H9 (cell line): ENCODE results near the gene NSUN2. TPM values are rescaled to one million over a fixed set of nuclear protein-coding genes. Genes with fewer than 3 reads are reported as not detected.

Experiments
- DNase-seq: peaks from one replicate; pipeline ENCODE4 v3.0.0-alpha.2; 2017
- H2AFZ ChIP-seq: one replicate; pipeline ENCODE4 v1.6.1; 2013; ENCODE audit warnings: mild to moderate bottlenecking, low read length, control low read depth, moderate library complexity
- H2AK5ac ChIP-seq: 2 replicates; pipeline ENCODE4 v1.6.1; 2013; ENCODE audit warnings: low read length, control low read depth, mixed read lengths; ENCODE audit not compliant: insufficient read length
- H2BK120ac ChIP-seq: one replicate; pipeline ENCODE4 v1.6.1; 2013; ENCODE audit warnings: low read depth, mild to moderate bottlenecking, low read length, control low read depth, inconsistent platforms; ENCODE audit not compliant: poor library complexity, severe bottlenecking
- H2BK12ac ChIP-seq: 2 replicates; pipeline ENCODE4 v1.6.1; 2013; ENCODE audit warnings: low read length, control low read depth, mixed read lengths, low read depth; ENCODE audit not compliant: insufficient read length
- H2BK15ac ChIP-seq: 2 replicates; pipeline ENCODE4 v1.6.1; 2013; ENCODE audit warnings: low read depth, low read length, control low read depth
- H2BK20ac ChIP-seq: one replicate; pipeline ENCODE4 v1.6.1; 2013; ENCODE audit warnings: low read depth, mild to moderate bottlenecking, low read length, control low read depth, inconsistent platforms; ENCODE audit not compliant: poor library complexity, severe bottlenecking
- H2BK5ac ChIP-seq: 2 replicates; pipeline ENCODE4 v1.6.1; 2013; ENCODE audit warnings: low read length, control low read depth, mixed read lengths; ENCODE audit not compliant: insufficient read length
- H3K14ac ChIP-seq: 2 replicates; pipeline ENCODE4 v1.6.1; 2013; ENCODE audit warnings: low read length, control low read depth; ENCODE audit not compliant: insufficient read depth
- H3K18ac ChIP-seq: 2 replicates; pipeline ENCODE4 v1.6.1; 2013; ENCODE audit warnings: low read depth, mild to moderate bottlenecking, mixed read lengths, low read length, control low read depth; ENCODE audit not compliant: insufficient read length
- H3K23ac ChIP-seq: 2 replicates; pipeline ENCODE4 v1.6.1; 2013; ENCODE audit warnings: low read length, control low read depth, mixed read lengths, low read depth; ENCODE audit not compliant: insufficient read length
- H3K23me2 ChIP-seq: 2 replicates; pipeline ENCODE4 v1.6.1; 2013; ENCODE audit warnings: low read depth, mild to moderate bottlenecking, mixed read lengths, low read length, control low read depth; ENCODE audit not compliant: insufficient read length, poor library complexity, severe bottlenecking
- H3K27ac ChIP-seq: 2 replicates; pipeline ENCODE4 v1.5.1; 2013; ENCODE audit warnings: low read length, control low read depth, mixed read lengths, low read depth; ENCODE audit not compliant: insufficient read length
- H3K27me3 ChIP-seq: 2 replicates; pipeline ENCODE4 v1.6.1; 2013; ENCODE audit warnings: low read length, control low read depth, inconsistent platforms; ENCODE audit not compliant: insufficient read depth
- H3K4ac ChIP-seq: 2 replicates; pipeline ENCODE4 v1.6.1; 2013; ENCODE audit warnings: low read depth, mild to moderate bottlenecking, control low read depth, inconsistent platforms, low read length, moderate library complexity
- H3K4me1 ChIP-seq: 2 replicates; pipeline ENCODE4 v1.6.1; 2013; ENCODE audit warnings: low read length, control low read depth, inconsistent platforms; ENCODE audit not compliant: insufficient read depth
- H3K4me2 ChIP-seq: 2 replicates; pipeline ENCODE4 v1.6.1; 2013; ENCODE audit warnings: low read length, control low read depth, mixed read lengths; ENCODE audit not compliant: insufficient read length, insufficient read depth
- H3K56ac ChIP-seq: 2 replicates; pipeline ENCODE4 v1.6.1; 2013; ENCODE audit warnings: low read depth, mild to moderate bottlenecking, mixed read lengths, low read length, control low read depth; ENCODE audit not compliant: insufficient read length
- H3K79me1 ChIP-seq: 2 replicates; pipeline ENCODE4 v1.6.1; 2013; ENCODE audit warnings: low read depth, mild to moderate bottlenecking, moderate library complexity, low read length, control low read depth, inconsistent platforms; ENCODE audit not compliant: insufficient read depth, poor library complexity, severe bottlenecking
- H3K79me2 ChIP-seq: 2 replicates; pipeline ENCODE4 v1.6.1; 2013; ENCODE audit warnings: low read length, control low read depth, inconsistent platforms; ENCODE audit not compliant: insufficient read depth
- H3K9ac ChIP-seq: 2 replicates; pipeline ENCODE4 v1.6.1; 2013; ENCODE audit warnings: low read length, control low read depth, mixed read lengths; ENCODE audit not compliant: insufficient read length; ENCODE audit errors: extremely low read depth
- H3K9me3 ChIP-seq: one replicate; pipeline ENCODE4 v1.6.1; 2013; ENCODE audit warnings: low read depth, low read length, inconsistent platforms; ENCODE audit not compliant: control insufficient read depth
- H3T11ph ChIP-seq: one replicate; pipeline ENCODE4 v1.6.1; 2013; ENCODE audit warnings: mild to moderate bottlenecking, low read length, control low read depth, inconsistent platforms
- H4K20me1 ChIP-seq: one replicate; pipeline ENCODE4 v1.6.1; 2013; ENCODE audit not compliant: control insufficient read depth, insufficient read length, insufficient read depth
- H4K5ac ChIP-seq: 2 replicates; pipeline ENCODE4 v1.6.1; 2013; ENCODE audit warnings: low read depth, mild to moderate bottlenecking, mixed read lengths, low read length, control low read depth; ENCODE audit not compliant: insufficient read length
- H4K8ac ChIP-seq: replicated peaks from 2 replicates; pipeline ENCODE4 v1.6.1; 2013; ENCODE audit warnings: low read length, control low read depth, mixed read lengths, low read depth; ENCODE audit not compliant: insufficient read length
- H4K91ac ChIP-seq: 2 replicates; pipeline ENCODE4 v1.6.1; 2013; ENCODE audit warnings: low read depth, mild to moderate bottlenecking, moderate library complexity, mixed read lengths, low read length, control low read depth; ENCODE audit not compliant: insufficient read length
- H3K27ac Mint-ChIP-seq, 3 experiments: 2 replicates in 2 of 3; 3 replicates in 1 of 3; pipeline ENCODE4 v1.8.0; 2020 to 2021; ENCODE audit warnings: mixed read lengths in 3 of 3, mild to moderate bottlenecking in 1 of 3, moderate library complexity in 1 of 3
- H3K27me3 Mint-ChIP-seq: 2 replicates; pipeline ENCODE4 v1.8.0; 2021; ENCODE audit warnings: low read depth, mild to moderate bottlenecking, moderate library complexity, mixed read lengths
- H3K36me3 Mint-ChIP-seq, 3 experiments: 2 replicates in 2 of 3; 3 replicates in 1 of 3; pipeline ENCODE4 v1.8.0; 2020 to 2021; ENCODE audit warnings: low read depth in 3 of 3, mixed read lengths in 3 of 3; ENCODE audit not compliant: insufficient read depth in 1 of 3
- H3K4me1 Mint-ChIP-seq, 2 experiments: 2 replicates each; pipeline ENCODE4 v1.8.0; 2020; ENCODE audit warnings: mixed read lengths in 2 of 2
- H3K4me3 Mint-ChIP-seq, 2 experiments: 2 replicates in 1 of 2; 3 replicates in 1 of 2; pipeline ENCODE4 v1.8.0; 2020 to 2021; ENCODE audit warnings: mild to moderate bottlenecking in 2 of 2, mixed read lengths in 2 of 2, moderate library complexity in 1 of 2
- H3K9me3 Mint-ChIP-seq, 2 experiments: 2 replicates in 1 of 2; 3 replicates in 1 of 2; pipeline ENCODE4 v1.8.0; 2020; ENCODE audit warnings: mild to moderate bottlenecking in 2 of 2, mixed read lengths in 2 of 2, moderate library complexity in 1 of 2
- WGBS: extraction: QIAGEN DNeasy Blood & Tissue Kit; methylation state at CpG from one replicate; pipeline ENCODE4 v1.1.7; 2013; ENCODE audit warnings: missing lambda C conversion rate, low lambda C conversion rate, mixed read lengths; ENCODE audit not compliant: insufficient read length; ENCODE audit errors: extremely low coverage; 5-methylcytosine and 5-hydroxymethylcytosine counted together
- total RNA-seq: library from RNA; stranded (reverse); gene quantifications from 2 replicates; pipeline ENCODE4 v1.2.1, GENCODE V29; 2021
- TF ChIP-seq, protein P1 (sequence below): fragments of 200-600 bp; sonication (generic); conservative IDR thresholded peaks from 3 replicates; pipeline ENCODE4 v1.8.0; 2021; ENCODE audit warnings: antibody characterized with exemption, mild to moderate bottlenecking

NSUN2 gene
- total RNA-seq, 1 experiment from 2014 or later, result 115 TPM

DNA sequence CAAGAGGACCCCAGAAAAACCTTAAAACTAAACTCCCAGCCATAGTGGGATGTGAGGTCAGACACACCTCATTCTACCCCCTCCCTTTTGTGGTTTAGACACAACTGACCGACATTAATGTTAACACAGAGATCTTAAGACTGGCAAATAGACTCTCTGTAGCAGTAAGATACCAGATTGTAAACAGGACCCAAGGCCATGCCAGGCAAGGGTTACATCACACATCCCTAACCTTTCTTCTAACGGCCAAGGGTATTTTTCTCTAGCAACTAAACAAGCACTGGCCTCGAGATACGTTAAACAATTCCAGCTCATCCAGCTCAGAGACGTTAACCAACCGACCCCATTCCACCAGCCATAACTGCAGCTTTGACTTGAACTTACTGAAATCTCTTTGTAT, 38.8 kb downstream of the NSUN2 start:
- Mint-ChIP-seq H3K4me3 (no peak overlapping the region), H3K4me1 (0 out of 4 replicates have a peak, but pooled peaks cover 0 to 2% of the 10 kb centered on the region in 2 experiments)

More for the DNA sequence above, 38.8 kb downstream of the NSUN2 start:
- Mint-ChIP-seq H3K9me3 (no peaks in the 10 kb centered on the region), H3K36me3 (peaks cover 7 to 28% (median 26%) of the 10 kb centered on the region in 3 experiments; a peak in 6 of 7 replicates), H3K27me3 (peaks cover 2% of the 10 kb centered on the region; the same call in 1 of the 2 replicates), H3K27ac (no peak overlapping the region)
- Histone ChIP-seq H2AFZ (no peak overlapping the region), H3K9ac (no peak overlapping the region), H3K4me2 (no peak overlapping the region), H3K23me2 (no peaks in the 10 kb centered on the region), H3K79me1 (no peaks in the 10 kb centered on the region), H3K14ac (no peak overlapping the region), H2BK20ac (no peak overlapping the region), H3K4me1 (no peaks in the 10 kb centered on the region), H3K79me2 (no peaks in the 10 kb centered on the region), H3K18ac (no peak overlapping the region), H4K5ac (no peak overlapping the region), H2AK5ac (no peak overlapping the region), H2BK120ac (no peak overlapping the region), H2BK15ac (no peak overlapping the region), H3K56ac (no peak overlapping the region), H4K8ac (no peak overlapping the region), H3K23ac (no peak overlapping the region), H3K4ac (no peak overlapping the region), H3T11ph (no peak overlapping the region), H3K27ac (no peak overlapping the region), H3K27me3 (no peaks in the 10 kb centered on the region), H2BK12ac (no peak overlapping the region), H2BK5ac (no peak overlapping the region), H4K91ac (no peak overlapping the region), H3K9me3 (no peaks in the 10 kb centered on the region), H4K20me1 (no peaks in the 10 kb centered on the region)
- DNase-seq, result no peak
- whole genome bisulfite sequencing, result no CpG with 5 or more reads among the region's 6 CpGs
- TF ChIP-seq, protein P1, sequence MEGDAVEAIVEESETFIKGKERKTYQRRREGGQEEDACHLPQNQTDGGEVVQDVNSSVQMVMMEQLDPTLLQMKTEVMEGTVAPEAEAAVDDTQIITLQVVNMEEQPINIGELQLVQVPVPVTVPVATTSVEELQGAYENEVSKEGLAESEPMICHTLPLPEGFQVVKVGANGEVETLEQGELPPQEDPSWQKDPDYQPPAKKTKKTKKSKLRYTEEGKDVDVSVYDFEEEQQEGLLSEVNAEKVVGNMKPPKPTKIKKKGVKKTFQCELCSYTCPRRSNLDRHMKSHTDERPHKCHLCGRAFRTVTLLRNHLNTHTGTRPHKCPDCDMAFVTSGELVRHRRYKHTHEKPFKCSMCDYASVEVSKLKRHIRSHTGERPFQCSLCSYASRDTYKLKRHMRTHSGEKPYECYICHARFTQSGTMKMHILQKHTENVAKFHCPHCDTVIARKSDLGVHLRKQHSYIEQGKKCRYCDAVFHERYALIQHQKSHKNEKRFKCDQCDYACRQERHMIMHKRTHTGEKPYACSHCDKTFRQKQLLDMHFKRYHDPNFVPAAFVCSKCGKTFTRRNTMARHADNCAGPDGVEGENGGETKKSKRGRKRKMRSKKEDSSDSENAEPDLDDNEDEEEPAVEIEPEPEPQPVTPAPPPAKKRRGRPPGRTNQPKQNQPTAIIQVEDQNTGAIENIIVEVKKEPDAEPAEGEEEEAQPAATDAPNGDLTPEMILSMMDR, result no peak
